GM21529 (cell line): ENCODE measurements around the gene NACC2.
"Not testable (repeated sequence)": the region's sequence is repeated elsewhere in the genome, so short reads cannot be mapped to it uniquely, and the experiment has no call there.

Experiments used
- ATAC-seq: cut with Tn5 transposase; IDR thresholded peaks from one replicate; pipeline ENCODE4 v1.9.1; 2021; ENCODE audit not compliant: unreplicated experiment

The NACC2 gene

DNA sequence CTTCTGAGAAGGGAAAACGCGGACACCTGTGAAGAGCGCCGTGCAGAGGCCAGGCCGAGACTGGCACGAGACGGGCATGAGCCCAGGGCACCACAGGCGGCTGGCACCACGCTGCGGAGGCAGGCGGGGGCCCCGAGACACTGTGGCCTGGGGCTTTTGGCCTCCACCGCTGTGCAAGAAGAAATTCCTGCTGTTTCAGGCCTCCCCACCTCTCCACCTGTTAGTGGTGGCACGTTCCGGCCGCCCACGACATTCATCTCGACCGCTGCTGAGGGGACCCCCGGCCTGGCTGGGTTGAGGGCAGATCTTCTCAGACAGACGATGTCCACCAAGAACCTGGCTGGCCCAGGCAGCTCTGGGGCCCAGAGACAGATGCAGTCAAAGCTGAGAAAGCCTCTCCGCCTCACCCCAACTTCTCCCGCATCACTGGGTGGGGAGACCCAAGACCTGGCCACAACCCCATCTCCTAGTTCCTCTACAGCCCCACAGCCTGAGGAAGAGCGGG is 11.5 kb downstream of the NACC2 start:
- ATAC-seq, result no peak

- ATAC-seq, result no peak
These were observed 12.4 kb downstream of the NACC2 start for GRCh38 chr9:136082496-136083361.

DNA sequence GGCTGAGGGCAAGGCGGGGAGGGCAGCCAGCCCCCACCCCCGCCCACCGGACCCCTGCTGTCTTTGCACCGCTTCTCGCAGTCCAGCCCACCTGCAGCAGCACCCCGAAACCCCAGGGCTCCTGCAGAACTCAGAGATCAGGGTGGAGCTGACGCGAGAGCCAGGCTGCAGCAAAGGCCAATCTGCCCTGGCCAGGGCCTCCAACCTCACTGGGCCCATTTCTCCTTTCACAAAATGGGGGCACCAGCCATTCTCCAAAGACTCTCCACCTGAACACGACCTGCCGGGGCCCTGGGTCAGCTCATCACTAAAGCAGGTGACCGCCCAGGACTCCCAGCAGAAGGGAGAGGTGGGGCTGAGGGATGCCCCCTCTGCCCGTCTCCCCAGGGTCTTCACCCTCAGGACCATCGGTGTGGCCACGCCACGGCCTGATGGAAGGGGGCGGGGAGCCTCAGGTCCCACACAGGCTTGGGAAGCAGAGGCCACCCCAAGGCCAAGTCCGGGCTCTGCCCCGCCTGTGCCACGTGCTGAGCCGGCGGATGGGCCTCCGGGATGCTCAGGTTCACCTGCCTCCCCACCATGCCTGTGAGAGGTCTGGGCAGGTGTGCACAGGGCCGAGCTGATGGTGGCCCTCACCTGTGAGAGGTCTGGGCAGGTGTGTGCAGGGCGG is 13.1 kb downstream of the NACC2 start:
- no peak for ATAC-seq

DNA sequence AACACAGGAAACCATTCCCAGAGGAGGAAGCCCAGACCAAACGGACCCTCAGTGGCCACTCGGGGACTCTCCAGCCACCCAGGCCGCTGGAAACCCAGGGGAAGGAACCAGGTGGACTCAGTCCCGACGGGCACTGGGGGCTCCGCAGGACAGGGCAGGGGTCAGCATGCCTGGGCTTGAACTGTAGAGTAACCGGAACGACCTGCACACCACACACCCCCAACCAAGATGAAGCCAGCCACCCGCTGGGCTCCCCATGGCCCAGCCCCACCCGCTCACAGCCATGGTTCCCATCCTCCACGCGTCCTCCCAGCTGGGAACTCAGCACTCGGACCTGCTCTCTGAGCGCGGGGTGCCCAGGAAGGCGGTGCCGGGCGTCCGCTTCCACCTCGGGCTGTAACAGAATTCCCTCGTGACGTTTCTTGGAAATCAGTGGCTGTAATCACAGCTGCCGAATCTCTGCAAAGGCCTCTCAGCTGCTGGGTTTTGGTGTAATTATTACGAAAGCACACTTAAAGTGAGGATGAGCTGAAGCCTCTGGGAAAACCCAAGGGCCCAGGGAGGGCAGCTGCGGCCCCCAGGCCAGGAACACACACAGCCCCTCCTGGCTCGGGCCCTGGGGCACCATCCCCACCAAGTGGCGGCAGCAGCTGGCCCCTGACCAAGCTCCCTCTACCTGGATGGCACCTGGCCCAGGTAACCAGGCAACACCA is 13.8 kb downstream of the NACC2 start:
- no peak for ATAC-seq

DNA sequence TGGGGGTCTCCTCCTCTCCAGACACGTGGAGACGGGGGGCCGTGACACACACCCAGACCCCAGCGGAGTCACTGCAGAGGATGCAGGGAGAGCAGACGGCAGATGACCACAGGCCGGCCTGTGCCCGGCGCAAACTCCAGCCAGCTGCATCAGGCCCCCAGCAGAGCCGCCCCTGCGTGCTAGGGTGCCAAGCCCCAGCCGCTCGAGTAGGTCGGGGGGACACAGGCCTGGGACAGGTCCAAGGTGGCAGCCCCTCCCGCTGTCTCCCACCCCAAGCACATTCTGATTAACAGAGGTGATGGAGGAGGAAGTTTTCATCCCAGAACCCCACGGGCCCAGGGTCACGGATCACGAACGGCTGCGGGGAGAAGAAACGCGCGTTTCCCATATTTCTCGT is 14.4 kb downstream of the NACC2 start:
- no peak for ATAC-seq

- ATAC-seq, result no peak
These were observed 15.2 kb downstream of the NACC2 start for GRCh38 chr9:136079916-136080246.

DNA sequence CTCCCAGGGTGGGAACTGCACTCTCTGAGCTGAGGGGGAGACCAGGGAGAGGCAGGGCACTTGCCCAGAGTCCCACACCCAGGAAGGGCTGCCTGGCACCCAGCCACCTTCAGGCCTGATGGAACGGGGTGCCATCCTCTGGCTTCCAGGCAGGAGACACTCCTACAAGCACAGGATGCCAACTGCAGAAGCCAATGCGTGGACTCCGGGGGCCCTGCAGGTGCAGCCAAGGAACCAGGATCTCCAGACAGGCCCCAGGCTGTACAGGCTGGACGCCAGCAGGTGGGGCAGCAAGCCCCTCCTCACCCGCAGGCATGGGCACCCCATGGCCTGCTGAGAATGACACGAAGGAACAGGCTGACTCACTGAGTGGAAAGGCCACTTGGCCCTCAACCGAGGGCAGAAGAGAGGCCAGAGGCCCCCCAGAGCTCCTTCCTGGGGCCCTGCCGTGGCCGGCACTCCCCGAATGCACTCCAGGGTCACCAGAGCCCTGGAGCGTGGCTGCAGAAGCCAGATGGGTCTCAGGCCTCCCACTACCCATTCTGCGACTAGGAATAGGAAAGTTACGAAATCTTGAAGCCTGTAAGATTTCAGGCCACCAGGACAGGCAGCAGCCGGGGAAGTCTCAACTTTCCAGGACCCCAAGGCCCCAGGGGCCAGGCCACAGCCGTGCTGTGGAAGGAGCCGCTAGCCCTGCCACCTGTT is 15.7 kb downstream of the NACC2 start:
- no peak for ATAC-seq

GRCh38 chr9:136078498-136079011 is 16.5 kb downstream of the NACC2 start:
- ATAC-seq, result no peak

- no peak for ATAC-seq
These were observed 17.1 kb downstream of the NACC2 start for GRCh38 chr9:136078024-136078423.

- ATAC-seq, result no peak
These were observed 17.6 kb downstream of the NACC2 start for GRCh38 chr9:136077491-136077890.

DNA sequence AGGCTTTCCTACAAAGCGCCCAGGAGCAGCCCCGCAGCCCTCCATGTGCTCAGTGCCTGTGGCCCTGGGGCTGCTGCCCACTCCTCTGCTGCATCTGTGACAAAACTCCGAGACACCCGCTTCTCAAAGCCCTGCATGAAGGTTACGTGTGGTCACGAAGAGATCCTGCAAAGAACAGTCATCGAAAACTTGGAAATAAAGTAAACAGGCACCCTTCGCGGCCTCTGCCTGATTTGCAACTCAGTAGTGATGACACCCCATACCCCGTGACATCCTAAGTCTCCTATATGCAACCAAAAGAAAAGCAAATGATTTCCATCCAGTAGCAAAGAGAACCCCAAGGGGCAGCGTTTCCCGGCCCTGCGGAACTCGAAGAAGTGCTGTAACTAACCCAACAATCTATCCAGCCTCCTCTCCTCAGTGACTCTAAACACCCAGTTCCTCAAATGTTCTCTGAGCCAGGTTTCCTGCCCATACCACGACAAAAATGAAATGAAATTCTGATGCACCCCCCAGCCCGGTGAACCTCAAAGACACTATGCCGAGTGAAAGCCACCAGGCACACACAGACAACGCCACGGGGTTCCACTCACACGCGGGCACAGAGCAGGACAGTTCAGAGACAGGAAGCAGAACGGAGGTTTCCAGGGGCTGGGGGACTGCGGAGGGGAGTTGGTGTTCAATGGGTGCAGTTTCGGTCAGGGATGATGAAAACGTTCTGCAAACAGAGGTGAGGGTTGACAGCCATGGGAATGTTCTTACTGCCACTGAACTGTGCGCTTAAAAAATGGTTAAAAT is 19.0 kb downstream of the NACC2 start:
- ATAC-seq, result no peak

DNA sequence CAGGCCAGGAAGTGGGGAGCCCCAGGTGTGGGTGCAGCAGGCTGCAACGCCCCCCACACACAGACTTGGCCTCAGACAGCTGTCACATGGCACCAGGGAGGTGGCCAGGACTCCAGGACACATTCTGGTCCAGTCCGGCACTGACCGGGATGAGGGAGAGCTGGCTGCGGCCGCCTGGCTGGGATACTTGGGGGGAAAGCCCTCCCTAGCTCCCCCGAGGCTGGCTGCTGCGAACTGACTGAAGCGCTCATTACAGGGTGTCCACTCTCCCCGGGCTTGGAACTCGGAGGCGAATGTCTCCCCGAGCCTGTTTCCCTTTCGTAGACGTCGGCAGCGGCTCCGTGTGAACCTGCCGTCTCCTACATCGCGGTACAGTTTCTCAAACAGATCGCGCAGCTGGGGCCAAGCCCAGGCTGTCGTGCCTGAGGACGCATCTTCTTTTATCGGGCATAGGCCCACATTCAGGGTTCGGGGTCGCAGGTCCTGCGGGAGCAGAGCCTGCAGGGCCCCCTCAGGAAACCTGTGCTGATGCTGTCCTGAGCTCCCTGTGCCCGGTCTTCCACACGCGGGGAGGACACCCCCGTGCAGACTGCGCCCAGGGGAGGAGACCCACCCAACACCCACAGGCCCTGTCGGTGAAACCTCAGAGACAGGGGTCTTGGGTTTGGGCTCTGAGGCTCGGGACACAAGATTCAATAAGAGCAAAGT is 19.8 kb downstream of the NACC2 start:
- no peak for ATAC-seq

GRCh38 chr9:136074706-136075105 is 20.4 kb downstream of the NACC2 start:
- ATAC-seq, result no peak

- ATAC-seq, result no peak
These were observed 32.2 kb downstream of the NACC2 start for GRCh38 chr9:136062657-136063439.

- not testable (repeated sequence) for ATAC-seq
These were observed 33.2 kb downstream of the NACC2 start for GRCh38 chr9:136061916-136062315.

DNA sequence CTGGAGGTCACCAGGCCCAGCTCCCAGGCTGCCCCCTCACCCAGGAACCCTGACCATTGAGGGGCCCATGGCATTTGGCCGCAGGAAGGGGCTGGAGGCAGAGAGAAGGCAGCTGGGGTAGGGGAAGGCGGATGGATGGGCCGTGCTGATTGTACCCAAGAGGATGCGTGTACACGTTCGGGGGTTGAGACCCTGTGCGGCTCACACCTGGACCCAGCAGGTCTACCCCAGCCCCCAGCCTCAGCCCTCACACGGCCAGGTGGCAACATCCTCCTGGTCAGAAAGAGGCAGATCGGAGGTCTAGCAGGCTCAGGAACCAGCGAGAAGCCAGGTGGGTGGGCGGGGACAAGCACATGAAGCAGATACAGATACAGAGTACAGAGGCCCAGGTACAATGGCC is 33.7 kb downstream of the NACC2 start:
- no peak for ATAC-seq

DNA sequence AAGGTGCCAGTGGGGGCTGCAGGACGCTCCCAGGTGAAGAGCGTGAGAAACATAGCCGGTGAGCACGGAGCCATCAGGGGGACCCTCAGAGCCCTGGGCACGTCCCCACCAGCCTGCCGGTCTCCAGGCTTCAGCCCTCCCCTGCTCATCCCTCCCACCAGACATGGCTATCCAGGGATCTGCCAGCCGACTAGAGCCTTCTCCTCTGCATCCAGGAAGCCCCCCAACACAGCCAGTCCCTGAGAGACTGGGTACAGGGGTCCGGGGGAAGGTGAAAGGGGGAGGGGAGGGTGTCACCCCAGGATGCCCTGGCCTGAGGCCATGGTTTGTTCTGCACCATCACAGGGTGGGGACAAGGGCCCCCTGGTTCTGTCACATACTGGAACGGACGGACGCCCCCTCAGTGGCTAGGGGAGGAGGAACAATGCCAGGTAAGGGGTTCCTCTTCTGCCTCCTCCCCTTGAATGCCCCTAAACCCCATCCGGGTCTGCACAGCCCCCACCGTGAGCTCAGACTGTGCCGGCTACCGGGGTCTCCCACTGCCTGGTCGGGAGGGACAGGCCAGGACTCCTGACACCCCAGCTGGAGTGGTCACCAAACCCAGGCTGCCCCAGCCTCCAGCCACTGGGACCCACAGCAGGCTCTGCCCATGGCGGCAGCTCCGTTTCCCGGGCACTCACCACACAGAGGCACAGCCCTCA is 34.3 kb downstream of the NACC2 start:
- ATAC-seq, result no peak
